T-cell (primary cell): ENCODE data around the gene USB1. TPM values are rescaled to one million over a fixed set of nuclear protein-coding genes. Genes with fewer than 3 reads are reported as not detected.

Experiments used
- ATAC-seq, 4 experiments: fragments of 200-7000 bp in 3 of 4; fragments of 150-1000 bp in 1 of 4; cut with Tn5 transposase; replicated peaks in 1 of 4; 1 replicate in 3 of 4; 2 replicates in 1 of 4; pipeline ENCODE4 v1.10.0; 2021; ENCODE audit warnings: moderate library complexity in 3 of 4, mild to moderate bottlenecking in 2 of 4, moderate number of reproducible peaks in 1 of 4
- CTCF ChIA-PET, 2 donors: fragments of 300-600 bp; sonication (Branson Sonifier 250); formaldehyde crosslinking; loops; one replicate each; lab custom pipeline; 2022; ENCODE audit warnings: antibody characterized with exemption in 2 of 2; lab: Charles Lee
- POLR2A ChIA-PET, 2 donors: fragments of 300-600 bp; sonication (Branson Sonifier 250); formaldehyde crosslinking; loops; one replicate each; lab custom pipeline; 2022; ENCODE audit warnings: antibody characterized with exemption in 2 of 2; lab: Charles Lee
- DNase-seq, 35 experiments: peaks; one replicate each; pipeline versions ENCODE4 v3.0.0 to v3.0.0-alpha.2; 2013 to 2023
- H3K27ac ChIP-seq: one replicate; pipeline ENCODE4 v1.5.1; 2013; ENCODE audit warnings: low read length
- H3K27me3 ChIP-seq, 2 experiments: replicated peaks in 1 of 2; 1 replicate in 1 of 2; 2 replicates in 1 of 2; pipeline versions ENCODE4 v1.6.1 to v1.7.0; 2013; ENCODE audit warnings: low read length in 1 of 2, mixed read lengths in 1 of 2; ENCODE audit not compliant: control insufficient read depth in 2 of 2, insufficient read depth in 2 of 2; ENCODE audit errors: extremely low read depth in 1 of 2
- H3K36me3 ChIP-seq, 2 donors: 1 replicate in 1 of 2; 2 replicates in 1 of 2; pipeline versions ENCODE4 v1.6.1 to v1.7.0; 2013; ENCODE audit warnings: low read length in 1 of 2; ENCODE audit not compliant: control insufficient read depth in 2 of 2, insufficient read depth in 1 of 2; ENCODE audit errors: extremely low read depth in 1 of 2
- H3K4me1 ChIP-seq, 2 experiments: 1 replicate in 1 of 2; 2 replicates in 1 of 2; pipeline versions ENCODE4 v1.6.1 to v1.7.0; 2013; ENCODE audit warnings: low read length in 2 of 2, mixed read lengths in 1 of 2; ENCODE audit not compliant: insufficient read depth in 2 of 2, control insufficient read depth in 1 of 2; ENCODE audit errors: extremely low read depth in 1 of 2
- H3K4me3 ChIP-seq, 2 donors: 1 replicate in 1 of 2; 2 replicates in 1 of 2; pipeline versions ENCODE4 v1.5.1 to v1.7.0; 2013; ENCODE audit warnings: mild to moderate bottlenecking in 2 of 2, low read length in 1 of 2, moderate library complexity in 1 of 2; ENCODE audit not compliant: control insufficient read depth in 1 of 2; ENCODE audit errors: extremely low read depth in 1 of 2
- H3K9me3 ChIP-seq: 2 replicates; pipeline ENCODE4 v1.7.0; 2013
- H3K27ac Mint-ChIP-seq, 2 donors: one replicate each; pipeline ENCODE4 v1.8.0; 2020 to 2021; ENCODE audit warnings: mild to moderate bottlenecking in 2 of 2, mixed read lengths in 2 of 2
- H3K27me3 Mint-ChIP-seq, 2 donors: one replicate each; pipeline ENCODE4 v1.8.0; 2021 to 2022; ENCODE audit warnings: mixed read lengths in 2 of 2
- H3K36me3 Mint-ChIP-seq: one replicate; pipeline ENCODE4 v1.8.0; 2021; ENCODE audit warnings: mixed read lengths
- H3K4me1 Mint-ChIP-seq, 3 donors: one replicate each; pipeline ENCODE4 v1.8.0; 2020 to 2022; ENCODE audit warnings: mixed read lengths in 3 of 3, mild to moderate bottlenecking in 1 of 3
- H3K4me3 Mint-ChIP-seq, 3 donors: one replicate each; pipeline ENCODE4 v1.8.0; 2020 to 2022; ENCODE audit warnings: mild to moderate bottlenecking in 3 of 3, mixed read lengths in 3 of 3, moderate library complexity in 3 of 3
- H3K9me3 Mint-ChIP-seq, 3 donors: one replicate each; pipeline ENCODE4 v1.8.0; 2020 to 2022; ENCODE audit warnings: mixed read lengths in 3 of 3
- WGBS: methylation state at CpG from one replicate; pipeline ENCODE4 v1.1.5; 2013; ENCODE audit warnings: missing lambda C conversion rate; ENCODE audit not compliant: insufficient coverage; 5-methylcytosine and 5-hydroxymethylcytosine counted together
- total RNA-seq, 35 experiments: library from RNA in 6 of 35; stranded (reverse) in 6 of 35; fragments of 120-200 nt in 1 of 35; gene quantifications; one replicate each; pipeline versions ENCODE4 v1.2.1 to v1.2.4 and lab custom pipeline; 2013 to 2026

Gene USB1
- total RNA-seq, 5 donors from 2014 or later (not counting 1 experiment from before 2014, with no cell fraction given), result 31.7 to 44.2 (median 41.3) TPM

DNA sequence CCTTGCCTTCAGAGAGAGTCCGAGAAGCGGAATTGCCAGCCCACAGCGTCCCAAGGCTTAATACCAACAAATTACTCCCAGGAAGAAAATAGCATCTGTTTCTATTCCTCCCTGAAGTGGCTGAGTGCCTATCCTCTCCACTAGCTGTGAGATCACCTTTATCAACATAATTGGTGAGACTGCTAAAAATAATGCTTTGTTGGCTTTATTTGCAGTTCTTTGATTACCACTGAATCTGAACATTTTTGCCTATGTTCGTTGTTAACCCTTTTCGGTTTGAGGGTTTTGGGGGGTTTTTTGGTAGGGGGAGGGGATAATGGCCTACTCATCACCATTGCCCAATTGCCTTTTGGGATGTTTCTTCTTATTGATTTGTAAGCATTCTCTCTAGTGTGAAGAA lies 55.4 kb downstream of the USB1 start:
- Mint-ChIP-seq H3K36me3 (no peaks in the 10 kb centered on the region), H3K27ac (no peak overlapping the region), H3K4me3 (no peak overlapping the region), H3K4me1 (no peaks in the 10 kb centered on the region), H3K27me3 (peaks cover 0 to 1% of the 10 kb centered on the region in 2 donors), H3K9me3 (no peaks in the 10 kb centered on the region)
- POLR2A ChIA-PET, result no interaction called here
- H3K27ac ChIP-seq, result no peak overlapping the region
- ATAC-seq (no peak), DNase-seq (no peak)
- 80% methylated on average over 1 of the region's 5 CpGs for WGBS
- no peak overlapping the region for H3K4me3 ChIP-seq
- H3K4me1 ChIP-seq, result no peaks in the 10 kb centered on the region
- H3K36me3 ChIP-seq, result no peaks in the 10 kb centered on the region
- CTCF ChIA-PET, result no interaction called here
- no peaks in the 10 kb centered on the region for H3K9me3 ChIP-seq
- H3K27me3 ChIP-seq, result peaks cover 0 to 14% of the 10 kb centered on the region in 2 experiments

DNA sequence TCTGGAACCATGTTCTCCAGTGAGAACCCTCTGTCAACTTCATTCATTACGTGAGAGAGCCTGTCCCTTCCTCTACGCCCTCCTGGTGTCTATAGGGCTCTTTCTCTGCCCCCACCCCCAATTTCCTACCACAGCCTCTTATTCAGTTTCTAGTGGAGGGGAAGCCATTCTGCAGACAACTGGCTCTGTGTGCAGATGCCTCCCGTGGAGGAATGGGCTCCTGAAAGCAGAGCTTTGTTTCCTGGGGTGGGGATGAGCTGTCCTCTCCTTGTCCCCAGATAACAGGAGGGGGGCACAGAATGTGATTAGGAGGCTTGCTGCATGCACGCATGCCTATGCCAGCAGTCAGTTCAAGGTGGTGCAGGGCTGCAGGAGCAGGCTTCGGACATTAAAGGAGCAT lies 55.9 kb downstream of the USB1 start:
- DNase-seq (no peak), ATAC-seq (no peak)
- Mint-ChIP-seq H3K4me3 (no peak overlapping the region), H3K9me3 (no peaks in the 10 kb centered on the region), H3K27ac (no peak overlapping the region), H3K27me3 (peaks cover 0 to 1% of the 10 kb centered on the region in 2 donors), H3K36me3 (no peaks in the 10 kb centered on the region), H3K4me1 (no peaks in the 10 kb centered on the region)
- 75% methylated on average over 3 of the region's 5 CpGs for WGBS
- peaks cover 0 to 10% of the 10 kb centered on the region in 2 experiments for H3K27me3 ChIP-seq
- H3K4me3 ChIP-seq, result no peak overlapping the region
- ChIA-PET CTCF (no interaction called here), POLR2A (no interaction called here)
- H3K9me3 ChIP-seq, result no peaks in the 10 kb centered on the region
- no peaks in the 10 kb centered on the region for H3K36me3 ChIP-seq
- H3K27ac ChIP-seq, result no peak overlapping the region
- no peaks in the 10 kb centered on the region for H3K4me1 ChIP-seq

DNA sequence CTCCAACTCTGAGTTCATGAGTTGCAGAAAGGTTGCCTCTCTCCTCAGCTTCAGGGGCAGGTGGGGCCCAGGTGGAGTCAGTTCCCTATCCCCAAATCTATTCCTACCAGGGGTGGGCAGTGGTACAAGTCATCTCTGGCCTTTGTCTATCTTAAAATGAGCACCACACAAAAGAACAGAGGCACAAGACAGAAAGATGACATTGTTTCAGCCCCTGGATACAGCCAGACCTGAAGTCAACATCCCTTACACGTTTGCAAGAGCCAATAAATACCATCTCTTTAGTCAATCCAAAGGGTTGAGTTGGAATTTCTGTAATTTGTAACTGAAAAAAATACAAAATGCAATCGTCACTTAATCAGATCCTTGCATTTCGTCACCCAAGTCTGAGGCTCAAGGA lies 56.6 kb downstream of the USB1 start:
- Histone ChIP-seq H3K27ac (no peak overlapping the region), H3K36me3 (no peaks in the 10 kb centered on the region), H3K4me1 (no peaks in the 10 kb centered on the region), H3K27me3 (peaks cover 0 to 10% of the 10 kb centered on the region in 2 experiments), H3K9me3 (no peaks in the 10 kb centered on the region), H3K4me3 (no peak overlapping the region)
- 74% methylated on average over 2 of the region's 3 CpGs for WGBS
- ATAC-seq, result no peak
- H3K9me3 Mint-ChIP-seq, result no peaks in the 10 kb centered on the region
- DNase-seq, result no peak
- no peaks in the 10 kb centered on the region for H3K4me1 Mint-ChIP-seq
- H3K27me3 Mint-ChIP-seq, result no peaks in the 10 kb centered on the region
- H3K36me3 Mint-ChIP-seq, result no peaks in the 10 kb centered on the region
- no peak overlapping the region for H3K4me3 Mint-ChIP-seq
- POLR2A ChIA-PET, result no interaction called here
- CTCF ChIA-PET, result no interaction called here
- H3K27ac Mint-ChIP-seq, result no peak overlapping the region

DNA sequence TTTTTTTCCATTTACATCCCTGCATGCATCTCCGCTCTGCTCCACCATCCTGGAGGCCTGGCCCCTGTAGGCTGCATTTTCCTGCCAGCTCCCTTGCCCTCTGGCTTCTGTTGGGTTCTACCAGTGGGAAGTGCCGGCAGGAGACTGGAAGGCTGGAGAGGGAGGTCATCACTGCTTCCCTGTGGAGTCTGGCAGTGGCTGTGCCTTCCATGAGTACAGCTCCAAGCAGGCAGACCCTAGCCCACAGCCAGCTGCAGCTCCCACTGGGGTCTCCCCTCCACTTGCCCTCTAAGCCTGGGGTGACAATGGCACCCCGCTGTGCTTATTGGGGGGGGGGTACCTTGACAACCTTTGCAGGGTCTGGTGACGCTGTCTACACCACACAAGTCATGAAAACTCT lies 61.6 kb downstream of the USB1 start:
- 100% methylated on average over 1 of the region's 4 CpGs for WGBS
- ChIA-PET CTCF (no interaction called here), POLR2A (no interaction called here)
- H3K36me3 Mint-ChIP-seq, result no peaks in the 10 kb centered on the region
- H3K4me1 Mint-ChIP-seq, result no peaks in the 10 kb centered on the region
- Histone ChIP-seq H3K27ac (no peak overlapping the region), H3K27me3 (peaks cover 0 to 6% of the 10 kb centered on the region in 2 experiments), H3K4me3 (no peak overlapping the region), H3K4me1 (no peaks in the 10 kb centered on the region), H3K9me3 (no peaks in the 10 kb centered on the region), H3K36me3 (no peaks in the 10 kb centered on the region)
- H3K27me3 Mint-ChIP-seq, result no peaks in the 10 kb centered on the region
- DNase-seq (no peak), ATAC-seq (no peak)
- no peaks in the 10 kb centered on the region for H3K9me3 Mint-ChIP-seq
- H3K4me3 Mint-ChIP-seq, result no peak overlapping the region
- H3K27ac Mint-ChIP-seq, result no peak overlapping the region

DNA sequence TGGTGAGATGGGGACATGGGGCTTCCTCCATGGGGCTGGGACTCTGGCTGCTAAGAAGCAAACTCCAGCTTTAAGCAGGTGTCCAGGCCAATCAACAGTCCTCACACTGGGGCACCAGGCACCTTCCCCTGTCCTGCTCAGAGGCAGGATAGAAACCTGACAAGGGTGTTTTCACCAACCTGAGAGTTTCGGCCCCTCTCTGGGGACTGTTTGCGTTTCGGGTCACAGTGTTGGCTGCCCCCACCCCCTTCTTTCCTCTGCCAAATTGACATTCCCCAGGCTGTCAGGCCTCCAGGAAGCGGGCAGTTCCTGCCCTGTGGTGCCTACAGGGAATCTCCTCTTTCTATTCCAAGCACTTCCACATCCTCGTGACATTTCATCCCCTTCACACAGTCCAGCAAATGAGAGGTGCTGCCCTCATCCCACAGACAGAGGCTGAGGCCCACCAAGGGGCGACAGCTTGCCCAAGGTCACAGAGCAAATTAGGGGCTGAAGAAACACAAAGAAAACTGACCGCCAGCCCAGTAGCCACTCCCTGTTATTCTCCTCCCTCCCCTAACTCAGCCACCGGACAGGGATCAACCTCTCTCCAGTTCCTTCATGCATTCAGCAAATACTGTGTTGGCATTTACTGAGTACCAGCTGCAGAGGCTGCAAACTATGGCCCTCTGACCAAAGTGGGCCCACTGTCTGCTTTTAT lies 62.3 kb downstream of the USB1 start:
- ChIA-PET CTCF (no interaction called here), POLR2A (no interaction called here)
- DNase-seq (no peak), ATAC-seq (no peak)
- no peaks in the 10 kb centered on the region for H3K9me3 Mint-ChIP-seq
- no peak overlapping the region for H3K27ac Mint-ChIP-seq
- no peaks in the 10 kb centered on the region for H3K36me3 Mint-ChIP-seq
- Histone ChIP-seq H3K36me3 (no peaks in the 10 kb centered on the region), H3K27ac (no peak overlapping the region), H3K9me3 (no peaks in the 10 kb centered on the region), H3K27me3 (peaks cover 0 to 6% of the 10 kb centered on the region in 2 experiments), H3K4me1 (no peaks in the 10 kb centered on the region), H3K4me3 (no peak overlapping the region)
- WGBS, result 85% methylated on average over 8 of the region's 8 CpGs
- H3K4me1 Mint-ChIP-seq, result no peaks in the 10 kb centered on the region
- H3K27me3 Mint-ChIP-seq, result no peaks in the 10 kb centered on the region
- no peak overlapping the region for H3K4me3 Mint-ChIP-seq

DNA sequence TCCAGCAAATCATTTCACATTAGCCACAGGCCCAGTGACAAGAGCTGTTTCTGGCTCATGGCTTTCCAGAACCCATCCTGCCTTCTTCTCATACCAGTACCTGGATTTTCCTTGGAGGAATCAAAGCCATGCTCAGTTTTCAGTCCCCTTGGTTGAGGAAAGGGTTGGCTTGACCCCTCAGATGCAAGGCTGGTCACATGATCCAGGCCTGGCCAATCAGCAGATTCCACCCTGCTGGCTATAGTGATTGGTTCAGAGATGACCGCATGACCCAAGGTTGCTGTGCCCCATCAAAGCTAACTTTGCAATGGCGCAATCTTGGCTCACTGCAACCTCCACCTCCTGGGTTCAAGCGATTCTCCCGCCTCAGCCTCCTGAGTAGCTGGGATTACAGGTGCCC lies 69.4 kb downstream of the USB1 start:
- ChIA-PET POLR2A (interaction anchor here in 1 of 2 donors (0.5 kb wide), 1 partner anchor 63 kb away, joined by 3 read pairs; no protein-coding TSS in a partner anchor), CTCF (no interaction called here)
- no peak overlapping the region for H3K4me3 Mint-ChIP-seq
- H3K27me3 Mint-ChIP-seq, result peaks cover 0 to 1% of the 10 kb centered on the region in 2 donors
- H3K36me3 ChIP-seq, result no peaks in the 10 kb centered on the region
- no peaks in the 10 kb centered on the region for H3K9me3 ChIP-seq
- no peaks in the 10 kb centered on the region for H3K27me3 ChIP-seq
- H3K4me3 ChIP-seq, result no peak overlapping the region
- WGBS, result no CpG with 5 or more reads among the region's 4 CpGs
- DNase-seq (no peak), ATAC-seq (no peak)
- H3K27ac Mint-ChIP-seq, result no peak overlapping the region
- H3K36me3 Mint-ChIP-seq, result no peaks in the 10 kb centered on the region
- no peaks in the 10 kb centered on the region for H3K4me1 Mint-ChIP-seq
- H3K27ac ChIP-seq, result no peak overlapping the region
- no peaks in the 10 kb centered on the region for H3K4me1 ChIP-seq
- H3K9me3 Mint-ChIP-seq, result peaks cover 0 to 4% (median 0%) of the 10 kb centered on the region in 3 donors
